ENCODE measurements around the gene VPS9D1. TPM values are rescaled to one million over a fixed set of nuclear protein-coding genes. Genes with fewer than 3 reads are reported as not detected.

Gene VPS9D1
- polyA plus RNA-seq, 1 donor from 2014 or later: 29.9 TPM

DNA sequence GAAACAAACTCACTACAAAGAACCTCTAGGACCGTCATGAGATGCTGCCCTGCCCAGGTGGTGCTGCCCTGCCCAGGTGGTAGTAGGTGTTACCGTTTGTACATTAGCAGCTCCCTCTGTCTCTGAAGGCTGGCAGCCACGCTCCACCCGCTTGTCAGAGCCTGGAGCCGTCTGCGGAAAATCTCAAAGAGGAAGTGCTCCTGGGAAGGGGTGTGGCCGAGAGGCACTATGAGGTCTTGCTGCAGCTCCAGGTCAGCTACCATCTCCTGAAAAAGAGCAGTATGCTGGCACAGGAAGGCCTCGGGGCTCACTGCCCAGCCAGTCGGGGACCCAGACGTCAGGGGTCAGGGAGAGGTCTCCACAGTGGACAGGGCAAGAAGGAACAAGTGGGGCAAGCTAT, 28.9 kb upstream of the VPS9D1 start:
- Histone ChIP-seq H3K79me2 (replicated peaks; ENCODE audit: insufficient read depth, low read length) (no peaks in the 10 kb centered on the region), H4K20me1 (ENCODE audit: insufficient read depth) (no peaks in the 10 kb centered on the region), H3K27me3 (ENCODE audit: insufficient read depth, low read depth, low read length) (no peaks in the 10 kb centered on the region), H3K27ac (ENCODE audit: low read length) (no peak overlapping the region), H3K4me2 (ENCODE audit: low read length) (no peak overlapping the region), H3K4me3 (ENCODE audit: low read length) (no peak overlapping the region), H3K9ac (ENCODE audit: low read length) (no peak overlapping the region), H3F3A (ENCODE audit: insufficient read depth, low read length, poor library complexity, severe bottlenecking) (no peaks in the 10 kb centered on the region), H3K9me3 (ENCODE audit: low read length) (no peaks in the 10 kb centered on the region), H3K36me3 (ENCODE audit: insufficient read depth, low read length) (no peaks in the 10 kb centered on the region), H3K9me2 (ENCODE audit: insufficient read depth, low read length) (no peaks in the 10 kb centered on the region), H2AFZ (ENCODE audit: low read depth, low read length) (no peak overlapping the region)
- TF ChIP-seq, protein P1, sequence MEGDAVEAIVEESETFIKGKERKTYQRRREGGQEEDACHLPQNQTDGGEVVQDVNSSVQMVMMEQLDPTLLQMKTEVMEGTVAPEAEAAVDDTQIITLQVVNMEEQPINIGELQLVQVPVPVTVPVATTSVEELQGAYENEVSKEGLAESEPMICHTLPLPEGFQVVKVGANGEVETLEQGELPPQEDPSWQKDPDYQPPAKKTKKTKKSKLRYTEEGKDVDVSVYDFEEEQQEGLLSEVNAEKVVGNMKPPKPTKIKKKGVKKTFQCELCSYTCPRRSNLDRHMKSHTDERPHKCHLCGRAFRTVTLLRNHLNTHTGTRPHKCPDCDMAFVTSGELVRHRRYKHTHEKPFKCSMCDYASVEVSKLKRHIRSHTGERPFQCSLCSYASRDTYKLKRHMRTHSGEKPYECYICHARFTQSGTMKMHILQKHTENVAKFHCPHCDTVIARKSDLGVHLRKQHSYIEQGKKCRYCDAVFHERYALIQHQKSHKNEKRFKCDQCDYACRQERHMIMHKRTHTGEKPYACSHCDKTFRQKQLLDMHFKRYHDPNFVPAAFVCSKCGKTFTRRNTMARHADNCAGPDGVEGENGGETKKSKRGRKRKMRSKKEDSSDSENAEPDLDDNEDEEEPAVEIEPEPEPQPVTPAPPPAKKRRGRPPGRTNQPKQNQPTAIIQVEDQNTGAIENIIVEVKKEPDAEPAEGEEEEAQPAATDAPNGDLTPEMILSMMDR (IDR thresholded peaks at IDR 0.05; ENCODE audit: poor library complexity, severe bottlenecking): no peak
- TF ChIP-seq SMC3 (conservative IDR thresholded peaks at IDR 0.05; ENCODE audit: poor library complexity): no peak
- no peak for TF ChIP-seq POLR2AphosphoS5 (IDR thresholded peaks at IDR 0.05)
- TF ChIP-seq MXI1 (conservative IDR thresholded peaks at IDR 0.05; ENCODE audit: poor library complexity, severe bottlenecking): no peak
- TF ChIP-seq TAF1 (IDR thresholded peaks at IDR 0.05; ENCODE audit: low read depth): no peak
- TF ChIP-seq, protein P2, sequence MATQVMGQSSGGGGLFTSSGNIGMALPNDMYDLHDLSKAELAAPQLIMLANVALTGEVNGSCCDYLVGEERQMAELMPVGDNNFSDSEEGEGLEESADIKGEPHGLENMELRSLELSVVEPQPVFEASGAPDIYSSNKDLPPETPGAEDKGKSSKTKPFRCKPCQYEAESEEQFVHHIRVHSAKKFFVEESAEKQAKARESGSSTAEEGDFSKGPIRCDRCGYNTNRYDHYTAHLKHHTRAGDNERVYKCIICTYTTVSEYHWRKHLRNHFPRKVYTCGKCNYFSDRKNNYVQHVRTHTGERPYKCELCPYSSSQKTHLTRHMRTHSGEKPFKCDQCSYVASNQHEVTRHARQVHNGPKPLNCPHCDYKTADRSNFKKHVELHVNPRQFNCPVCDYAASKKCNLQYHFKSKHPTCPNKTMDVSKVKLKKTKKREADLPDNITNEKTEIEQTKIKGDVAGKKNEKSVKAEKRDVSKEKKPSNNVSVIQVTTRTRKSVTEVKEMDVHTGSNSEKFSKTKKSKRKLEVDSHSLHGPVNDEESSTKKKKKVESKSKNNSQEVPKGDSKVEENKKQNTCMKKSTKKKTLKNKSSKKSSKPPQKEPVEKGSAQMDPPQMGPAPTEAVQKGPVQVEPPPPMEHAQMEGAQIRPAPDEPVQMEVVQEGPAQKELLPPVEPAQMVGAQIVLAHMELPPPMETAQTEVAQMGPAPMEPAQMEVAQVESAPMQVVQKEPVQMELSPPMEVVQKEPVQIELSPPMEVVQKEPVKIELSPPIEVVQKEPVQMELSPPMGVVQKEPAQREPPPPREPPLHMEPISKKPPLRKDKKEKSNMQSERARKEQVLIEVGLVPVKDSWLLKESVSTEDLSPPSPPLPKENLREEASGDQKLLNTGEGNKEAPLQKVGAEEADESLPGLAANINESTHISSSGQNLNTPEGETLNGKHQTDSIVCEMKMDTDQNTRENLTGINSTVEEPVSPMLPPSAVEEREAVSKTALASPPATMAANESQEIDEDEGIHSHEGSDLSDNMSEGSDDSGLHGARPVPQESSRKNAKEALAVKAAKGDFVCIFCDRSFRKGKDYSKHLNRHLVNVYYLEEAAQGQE (IDR thresholded peaks at IDR 0.05; ENCODE audit: borderline replicate concordance): no peak
- TF ChIP-seq EP300 (conservative IDR thresholded peaks at IDR 0.05; ENCODE audit: poor library complexity, severe bottlenecking): no peak
- no peak for TF ChIP-seq RAD21 (conservative IDR thresholded peaks at IDR 0.05)
- no peak for TF ChIP-seq EZH2 (IDR thresholded peaks at IDR 0.05; ENCODE audit: borderline replicate concordance, insufficient read depth, low read length, poor library complexity, severe bottlenecking)

DNA sequence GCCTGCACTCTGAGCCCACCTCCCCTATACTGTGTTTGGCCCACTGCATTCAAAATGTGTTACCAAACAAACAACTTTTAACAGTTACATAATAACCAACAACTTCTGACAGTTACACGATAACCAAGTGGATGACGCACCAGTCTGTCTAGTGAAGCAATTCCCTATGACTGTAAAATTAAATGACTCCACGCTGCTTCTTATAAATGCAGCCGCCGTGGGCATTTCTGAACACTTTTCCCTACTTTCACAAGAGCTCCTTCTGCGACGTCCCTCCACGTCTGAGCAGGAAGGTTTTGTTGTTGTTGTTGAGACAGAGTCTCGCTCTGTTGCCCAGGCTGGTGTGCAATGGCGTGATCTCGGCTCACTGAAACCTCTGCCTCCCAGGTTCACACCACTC, 28.2 kb upstream of the VPS9D1 start:
- Histone ChIP-seq H3K4me3 (ENCODE audit: low read length) (no peak overlapping the region), H3K36me3 (ENCODE audit: insufficient read depth, low read length) (no peaks in the 10 kb centered on the region), H3K9me3 (ENCODE audit: low read length) (no peaks in the 10 kb centered on the region), H3K4me2 (ENCODE audit: low read length) (no peak overlapping the region), H3K27me3 (ENCODE audit: insufficient read depth, low read depth, low read length) (no peaks in the 10 kb centered on the region), H4K20me1 (ENCODE audit: insufficient read depth) (no peaks in the 10 kb centered on the region), H3K79me2 (replicated peaks; ENCODE audit: insufficient read depth, low read length) (no peaks in the 10 kb centered on the region), H3F3A (ENCODE audit: insufficient read depth, low read length, poor library complexity, severe bottlenecking) (no peaks in the 10 kb centered on the region), H3K27ac (ENCODE audit: low read length) (no peak overlapping the region), H3K9me2 (ENCODE audit: insufficient read depth, low read length) (no peaks in the 10 kb centered on the region), H2AFZ (ENCODE audit: low read depth, low read length) (no peak overlapping the region), H3K9ac (ENCODE audit: low read length) (no peak overlapping the region)
- no peak for TF ChIP-seq EP300 (conservative IDR thresholded peaks at IDR 0.05; ENCODE audit: poor library complexity, severe bottlenecking)
- TF ChIP-seq RAD21 (conservative IDR thresholded peaks at IDR 0.05): no peak
- TF ChIP-seq EZH2 (IDR thresholded peaks at IDR 0.05; ENCODE audit: borderline replicate concordance, insufficient read depth, low read length, poor library complexity, severe bottlenecking): no peak
- TF ChIP-seq MXI1 (conservative IDR thresholded peaks at IDR 0.05; ENCODE audit: poor library complexity, severe bottlenecking): no peak
- no peak for TF ChIP-seq SMC3 (conservative IDR thresholded peaks at IDR 0.05; ENCODE audit: poor library complexity)
- TF ChIP-seq, protein P2 (IDR thresholded peaks at IDR 0.05; ENCODE audit: borderline replicate concordance): no peak
- TF ChIP-seq POLR2AphosphoS5 (IDR thresholded peaks at IDR 0.05): no peak
- no peak for TF ChIP-seq TAF1 (IDR thresholded peaks at IDR 0.05; ENCODE audit: low read depth)
- TF ChIP-seq, protein P1 (IDR thresholded peaks at IDR 0.05; ENCODE audit: poor library complexity, severe bottlenecking): no peak

Measured in neural cell (in vitro differentiated cells).